HG02938 (cell line): ENCODE data around the gene PAPPA2.
"Not testable (repeated sequence)": the region's sequence is repeated elsewhere in the genome, so short reads cannot be mapped to it uniquely, and the experiment has no call there.

Experiments
- ATAC-seq: cut with Tn5 transposase; IDR thresholded peaks from one replicate; pipeline ENCODE4 v1.9.1; 2021; ENCODE audit warnings: mild to moderate bottlenecking, moderate library complexity; ENCODE audit not compliant: unreplicated experiment

PAPPA2 gene

DNA sequence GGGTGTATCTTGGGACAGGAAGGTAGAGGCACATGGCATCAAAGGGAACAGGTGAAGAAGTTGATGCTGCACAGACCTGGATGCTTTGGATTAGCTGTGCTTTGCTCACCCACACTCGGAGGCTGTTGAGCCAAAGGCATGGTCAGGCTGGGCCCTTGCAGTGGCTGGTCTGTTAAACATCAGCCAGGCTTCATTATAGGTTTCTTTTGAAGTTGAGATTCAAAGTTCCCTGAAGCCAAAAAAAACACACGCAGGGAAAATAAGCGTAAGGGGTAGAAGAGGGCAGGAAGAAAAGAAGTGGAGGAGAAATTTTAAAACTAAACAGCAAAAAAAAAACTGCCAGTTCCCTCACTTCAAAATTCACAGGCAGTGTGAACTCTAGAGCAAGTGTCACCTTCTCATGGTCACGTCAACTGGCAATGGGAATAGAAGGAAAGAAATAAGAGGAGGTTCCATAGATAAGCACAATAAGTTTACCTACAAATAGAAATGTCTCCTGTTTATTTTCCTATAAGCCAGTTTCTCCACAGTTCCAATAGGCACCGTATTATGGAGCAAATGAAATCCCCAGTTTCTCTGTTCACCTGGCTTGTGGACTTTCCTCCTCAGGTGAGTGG, 139.5 kb downstream of the PAPPA2 start:
- ATAC-seq: no peak

GRCh38 chr1:176603696-176604095, 140.7 kb downstream of the PAPPA2 start:
- ATAC-seq: no peak

DNA sequence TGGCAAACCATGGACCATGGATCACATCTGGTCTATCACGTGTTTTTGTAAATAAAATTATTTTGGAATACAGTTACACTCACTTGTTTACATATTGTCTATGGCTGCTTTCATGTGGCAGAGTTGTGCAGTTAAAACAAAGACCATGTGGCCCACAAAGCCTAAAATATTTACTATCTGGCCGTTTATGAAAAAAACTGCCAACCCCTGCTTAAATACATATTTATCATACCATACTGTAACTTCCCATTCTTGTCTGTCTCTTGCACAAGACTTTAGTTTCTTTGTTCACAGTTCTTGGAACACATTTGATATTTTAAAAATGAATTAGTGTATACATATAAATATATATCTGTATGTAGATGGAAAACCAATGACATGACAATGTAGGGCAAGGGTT, 141.5 kb downstream of the PAPPA2 start:
- no peak for ATAC-seq

GRCh38 chr1:176605176-176605575, 142.2 kb downstream of the PAPPA2 start:
- ATAC-seq: no peak

GRCh38 chr1:176609556-176610408, 146.8 kb downstream of the PAPPA2 start:
- ATAC-seq: no peak

DNA sequence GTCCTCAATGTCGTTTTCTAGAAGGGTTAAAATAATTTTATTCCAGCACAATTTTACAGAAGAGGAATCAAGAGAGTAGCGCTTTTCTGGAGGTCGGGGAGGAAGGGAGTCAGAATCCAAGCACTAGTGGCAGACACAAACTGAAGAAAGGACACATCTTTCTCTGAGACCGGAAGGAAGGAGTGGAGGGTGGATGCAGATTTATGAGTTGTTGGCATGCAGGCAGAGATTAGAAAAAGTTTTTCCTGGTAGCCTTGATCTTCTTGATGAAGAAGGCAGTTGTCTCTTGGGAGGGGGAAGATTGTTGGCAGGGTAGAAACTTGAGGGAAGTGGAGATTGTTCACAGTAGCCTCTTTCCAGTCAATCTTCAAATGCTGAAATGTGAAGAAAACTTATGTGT, 149.8 kb downstream of the PAPPA2 start:
- ATAC-seq: no peak

DNA sequence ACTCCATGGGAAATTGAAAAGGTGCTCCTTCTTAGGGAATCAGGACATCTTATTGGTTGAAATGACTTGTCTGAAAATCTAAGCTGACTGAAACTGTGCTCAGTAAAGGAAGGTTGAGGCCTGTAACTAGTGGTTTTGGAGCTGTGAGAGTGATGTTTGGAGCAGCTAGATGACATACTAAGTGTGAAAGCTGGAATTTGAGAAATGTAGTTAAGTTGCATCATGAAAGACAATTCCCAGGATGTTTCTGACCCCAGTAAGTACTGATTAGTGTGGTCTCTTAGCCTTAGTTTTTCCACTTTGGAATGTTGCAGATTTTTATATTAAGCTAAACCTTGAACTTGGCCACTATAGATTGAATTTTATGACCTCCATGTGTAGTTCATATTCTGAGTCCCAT, 154.9 kb downstream of the PAPPA2 start:
- no peak for ATAC-seq

GRCh38 chr1:176619261-176619660, 156.3 kb downstream of the PAPPA2 start:
- no peak for ATAC-seq

DNA sequence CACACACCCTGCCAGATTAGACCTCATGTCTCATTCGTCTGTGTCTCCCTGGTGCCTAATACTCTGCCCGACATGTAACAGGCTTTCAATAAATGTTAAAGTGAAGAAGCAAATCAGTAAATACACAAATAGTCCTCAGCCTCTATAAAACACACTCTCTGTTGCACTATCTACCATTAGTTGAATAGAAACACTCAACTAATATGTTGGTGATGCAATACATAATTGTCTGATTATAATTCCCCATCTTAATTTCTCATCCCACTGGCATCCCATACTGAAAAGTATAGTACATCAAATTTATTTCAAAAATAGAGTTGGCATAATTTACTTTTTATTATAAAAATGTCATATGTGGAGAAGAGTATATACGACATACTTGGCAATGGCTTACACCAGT, 162.4 kb downstream of the PAPPA2 start:
- ATAC-seq: no peak

- ATAC-seq: no peak
These were observed 163.6 kb downstream of the PAPPA2 start for GRCh38 chr1:176626572-176627061.

GRCh38 chr1:176628775-176629174, 165.8 kb downstream of the PAPPA2 start:
- ATAC-seq: no peak

DNA sequence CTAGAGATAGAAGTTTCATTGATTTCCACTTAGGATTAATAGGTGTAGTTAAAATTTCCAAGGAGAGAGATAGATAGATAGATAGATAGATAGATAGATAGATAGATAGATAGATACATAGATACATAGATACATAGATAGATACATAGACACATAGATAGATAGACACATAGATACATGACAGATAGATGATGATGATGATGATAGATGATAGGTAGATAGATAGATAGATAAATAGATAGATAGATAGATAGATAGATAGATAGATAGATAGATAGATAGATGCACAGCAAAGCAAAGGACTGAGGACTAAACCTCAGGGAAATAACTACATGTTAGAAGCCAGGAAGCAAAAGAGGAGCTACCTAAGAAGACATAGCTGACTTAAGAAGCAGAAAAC, 171.8 kb downstream of the PAPPA2 start:
- ATAC-seq: not testable (repeated sequence)

DNA sequence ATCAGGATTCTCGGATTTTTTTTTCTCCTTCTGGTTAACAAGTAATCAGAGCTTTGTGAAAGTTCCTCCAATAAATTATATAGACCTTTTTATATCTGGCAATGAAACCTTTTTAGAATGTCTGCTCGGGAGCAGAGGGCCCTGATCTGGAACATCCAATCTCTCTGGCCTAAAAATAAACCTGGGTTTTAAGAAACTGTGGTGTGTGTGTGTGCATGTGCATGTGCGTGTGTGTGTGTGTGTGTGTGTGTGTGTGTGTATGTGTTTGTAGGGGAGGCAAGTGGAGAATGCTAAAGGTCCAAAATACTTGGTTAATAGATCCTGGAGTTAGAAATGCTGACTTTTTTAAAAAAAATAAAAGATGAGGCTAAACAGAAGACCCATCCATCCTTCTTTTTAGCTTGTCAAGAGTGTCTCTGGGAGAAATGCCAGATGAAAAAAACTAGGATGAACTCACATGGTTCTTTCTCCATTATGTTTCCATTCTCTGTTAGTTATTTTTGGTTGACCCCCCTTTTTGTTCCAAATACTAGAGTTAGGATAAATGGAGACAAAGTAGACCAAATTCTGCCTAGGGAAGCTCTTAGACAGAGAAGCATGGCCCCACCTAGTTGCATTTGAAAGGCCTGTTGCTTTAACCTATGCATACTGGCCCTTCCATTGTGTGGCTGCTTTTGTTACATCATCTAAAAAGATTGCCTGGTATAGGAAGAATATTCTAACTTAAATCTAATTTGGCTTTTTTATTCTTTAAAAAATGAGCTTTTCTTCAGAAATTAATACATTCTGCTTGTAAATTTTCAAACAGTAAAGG, 175.9 kb downstream of the PAPPA2 start:
- ATAC-seq: no peak

- no peak for ATAC-seq
These were observed 180.6 kb downstream of the PAPPA2 start for GRCh38 chr1:176643536-176643935.

DNA sequence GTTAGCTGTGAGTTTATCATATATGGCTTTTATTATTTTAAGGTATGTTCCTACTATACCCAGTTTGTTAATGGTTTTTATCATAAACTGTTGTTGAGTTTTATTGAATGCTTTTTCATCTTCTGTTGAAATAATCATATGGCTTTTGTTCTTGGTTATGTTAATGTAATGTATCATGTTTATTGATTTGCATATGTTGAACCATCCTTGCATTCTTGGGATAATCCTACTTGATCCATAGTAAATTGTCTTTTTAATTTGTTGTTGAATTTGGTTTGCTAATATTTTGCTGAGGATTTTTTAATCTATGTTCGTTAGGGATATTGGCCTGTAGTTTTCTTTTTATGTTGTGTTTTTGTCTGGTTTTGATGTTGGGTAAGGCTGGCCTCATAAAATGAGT, 185.6 kb downstream of the PAPPA2 start:
- ATAC-seq: no peak

DNA sequence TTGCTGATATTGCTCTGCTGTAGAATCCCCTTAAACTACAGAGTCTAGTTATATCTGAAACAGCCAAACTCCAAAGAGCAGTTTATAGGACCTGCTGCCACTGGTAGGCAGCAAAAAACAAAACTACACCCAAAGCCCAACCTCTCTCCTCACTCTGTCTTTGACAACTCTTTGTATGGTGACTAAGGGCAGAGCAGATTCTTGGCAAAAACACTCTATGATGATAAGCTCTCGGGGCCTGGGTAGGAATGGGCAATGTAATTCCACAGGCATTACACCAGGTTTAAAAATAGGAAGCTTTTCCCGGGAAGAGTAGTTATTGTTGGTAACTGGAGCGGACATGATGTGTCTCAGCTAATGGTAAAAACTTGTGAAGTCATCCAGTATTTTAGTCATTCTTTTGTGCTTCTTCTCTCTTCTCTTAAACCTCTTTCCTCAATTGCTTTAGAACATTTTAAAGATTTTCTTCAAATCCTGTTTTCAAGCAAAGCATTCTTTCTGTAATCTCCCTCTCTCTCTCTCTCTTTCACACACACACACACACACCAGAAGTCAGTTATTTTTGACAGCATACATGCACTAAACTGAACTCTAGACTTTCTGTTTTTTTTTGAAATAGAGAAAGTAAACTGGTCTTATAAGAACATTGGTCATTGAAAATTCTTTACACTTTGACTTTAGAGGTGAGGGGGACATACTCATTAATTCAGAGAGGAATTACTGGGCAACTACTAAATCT, 193.5 kb downstream of the PAPPA2 start:
- ATAC-seq: no peak

- ATAC-seq: no peak
These were observed 206.8 kb downstream of the PAPPA2 start for GRCh38 chr1:176669782-176670181.

DNA sequence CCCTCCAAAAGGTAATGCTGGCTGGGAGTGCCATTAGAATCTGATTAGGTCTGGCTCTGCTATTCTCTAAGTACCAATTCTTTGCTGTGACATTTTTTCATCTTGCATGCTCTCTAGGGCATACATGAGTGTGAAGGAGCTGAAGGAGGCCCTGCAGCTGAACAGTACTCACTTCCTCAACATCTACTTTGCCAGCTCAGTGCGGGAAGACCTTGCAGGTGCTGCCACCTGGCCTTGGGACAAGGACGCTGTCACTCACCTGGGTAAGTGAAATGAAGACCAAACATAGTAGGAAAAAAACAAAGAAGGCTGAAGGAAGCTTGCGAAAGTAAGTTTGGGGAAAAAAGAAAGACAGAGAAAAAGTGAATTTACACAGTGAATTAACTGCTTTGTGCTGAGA, 207.9 kb downstream of the PAPPA2 start:
- ATAC-seq: no peak

- no peak for ATAC-seq
These were observed 220.0 kb downstream of the PAPPA2 start for GRCh38 chr1:176682830-176683535.
